Ovary (tissue), 9 donors: Measurements from ENCODE around the gene RDX. TPM values are rescaled to one million over a fixed set of nuclear protein-coding genes. Genes with fewer than 3 reads are reported as not detected.
"Not testable (repeated sequence)": the region's sequence is repeated elsewhere in the genome, so short reads cannot be mapped to it uniquely, and the experiment has no call there.

ENCODE experiments used
- DNase-seq, 5 donors: peaks; one replicate each; pipeline ENCODE4 v3.0.0-alpha.2; 2019 to 2020
- H3K27ac ChIP-seq, 2 donors: fragments of 200-600 bp; one replicate each; pipeline versions ENCODE4 v1.5.1 to v1.8.0; 2019 to 2022
- H3K27me3 ChIP-seq: fragments of 200-600 bp; one replicate; pipeline ENCODE4 v1.8.0; 2022
- H3K36me3 ChIP-seq: fragments of 200-600 bp; sonication (generic); one replicate; pipeline ENCODE4 v1.5.1; 2019
- H3K4me1 ChIP-seq: one replicate; pipeline ENCODE4 v1.8.1; 2013; ENCODE audit warnings: mild to moderate bottlenecking, moderate library complexity; ENCODE audit not compliant: insufficient read depth
- H3K4me3 ChIP-seq: fragments of 200-600 bp; sonication (generic); one replicate; pipeline ENCODE4 v1.5.1; 2017
- H3K9me3 ChIP-seq, 2 donors: fragments of 200-600 bp in 1 of 2; sonication (generic) in 1 of 2; one replicate each; pipeline versions ENCODE4 v1.5.1 to v1.8.1; 2013 to 2019; ENCODE audit warnings: mild to moderate bottlenecking in 1 of 2, moderate library complexity in 1 of 2
- CTCF ChIP-seq, 3 donors: fragments of 450-650 bp in 2 of 3; fragments of 200-600 bp in 1 of 3; IDR thresholded peaks; one replicate each; pipeline versions ENCODE4 v1.5.1 to v1.8.0; 2016 to 2022; ENCODE audit warnings: antibody characterized with exemption in 3 of 3, mild to moderate bottlenecking in 1 of 3
- EP300 ChIP-seq: sonication (generic); formaldehyde crosslinking; IDR thresholded peaks from one replicate; pipeline ENCODE4 v1.6.1; 2017; ENCODE audit warnings: antibody characterized with exemption
- POLR2A ChIP-seq: fragments of 450-650 bp; IDR thresholded peaks from one replicate; pipeline ENCODE4 v1.6.1; 2017; ENCODE audit warnings: antibody characterized with exemption, mild to moderate bottlenecking, moderate library complexity
- WGBS, 3 donors: extraction: QIAGEN DNeasy Blood & Tissue Kit in 1 of 3; methylation state at CpG; one replicate each; pipeline versions ENCODE4 v1.1.5 to v1.1.7; 2013 to 2017; 5-methylcytosine and 5-hydroxymethylcytosine counted together
- intact Hi-C, 4 donors: fragments of 100-400 bp; cut with DNase I; formaldehyde crosslinking; loops; one replicate each; pipeline versions ENCODE4 v1.11.0 to v1.15.1; 2022 to 2023
- polyA plus RNA-seq, 2 donors: library from polyadenylated mRNA; stranded (reverse); fragments of 200-250 nt in 1 of 2; fragments of 350-450 nt in 1 of 2; fragmentation: Illumina TruSeq in 1 of 2; extraction: RNeasy Lipid Tissue Mini Kit (QIAGEN cat#74804) in 1 of 2; gene quantifications; one replicate each; pipeline ENCODE4 v1.2.3, GENCODE V29; 2013 to 2014
- total RNA-seq, 7 donors: library from RNA; depleted of rRNA in 2 of 7; stranded (reverse); fragments of >200 nt in 2 of 7; fragmentation: NEBNext Ultra II Directional in 3 of 7; extraction: Animal tissue kit (Norgen Biotek cat#: 25700) in 3 of 7; gene quantifications; one replicate each; pipeline versions ENCODE4 v1.1.0 to v1.2.4, GENCODE V29; 2016 to 2023
- donor health status: DM: no; HTN: no; CAD: no; lungs with moderate emphysema.
- donor health status: DM: no; HTN: no; CAD: no.
- donor health status: Bipolar disorder and iron deficiency.
- donor health status: DM: yes; HTN: yes; CAD: no.
- donor health status: DM: no; HTN: no; CAD: no.
- donor health status: DM: yes; HTN: yes; CAD: no.

The RDX gene
- total and polyA plus RNA-seq, 9 donors: 40.0 to 175 (median 126) TPM

- DNase-seq: no peak
- intact Hi-C loops: no loop called here
- 93 to 98% (median 95%) methylated on average over 1 of the region's 1 CpG for WGBS, 3 donors
- no peaks in the 10 kb centered on the region for H3K9me3 ChIP-seq
- H3K4me3 ChIP-seq: no peak overlapping the region
- no peak for TF ChIP-seq EP300
- TF ChIP-seq CTCF (IDR thresholded peaks at IDR 0.05): no peak
- TF ChIP-seq POLR2A: no peak
- no peak overlapping the region for H3K27ac ChIP-seq
- no peaks in the 10 kb centered on the region for H3K36me3 ChIP-seq
- H3K4me1 ChIP-seq: peaks cover 21% of the 10 kb centered on the region
- no peaks in the 10 kb centered on the region for H3K27me3 ChIP-seq
Observed at GRCh38 chr11:110287537-110287936, 8.9 kb downstream of the RDX start.

- H3K36me3 ChIP-seq: no peaks in the 10 kb centered on the region
- H3K27me3 ChIP-seq: no peaks in the 10 kb centered on the region
- H3K4me3 ChIP-seq: no peak overlapping the region
- H3K4me1 ChIP-seq: peaks cover 16% of the 10 kb centered on the region
- TF ChIP-seq EP300: no peak
- WGBS, 3 donors: 37 to 63% (median 38%) methylated on average over 4 of the region's 4 CpGs
- intact Hi-C loops: no loop called here
- H3K27ac ChIP-seq: no peak overlapping the region
- H3K9me3 ChIP-seq: no peaks in the 10 kb centered on the region
- DNase-seq: no peak
Observed at GRCh38 chr11:110286298-110287040, 9.9 kb downstream of the RDX start.

GRCh38 chr11:110283862-110284261, 12.6 kb downstream of the RDX start:
- 50 to 67% (median 63%) methylated on average over 4 of the region's 4 CpGs for WGBS, 3 donors
- Histone ChIP-seq H3K4me3 (no peak overlapping the region), H3K4me1 (peaks cover 12% of the 10 kb centered on the region)

DNA sequence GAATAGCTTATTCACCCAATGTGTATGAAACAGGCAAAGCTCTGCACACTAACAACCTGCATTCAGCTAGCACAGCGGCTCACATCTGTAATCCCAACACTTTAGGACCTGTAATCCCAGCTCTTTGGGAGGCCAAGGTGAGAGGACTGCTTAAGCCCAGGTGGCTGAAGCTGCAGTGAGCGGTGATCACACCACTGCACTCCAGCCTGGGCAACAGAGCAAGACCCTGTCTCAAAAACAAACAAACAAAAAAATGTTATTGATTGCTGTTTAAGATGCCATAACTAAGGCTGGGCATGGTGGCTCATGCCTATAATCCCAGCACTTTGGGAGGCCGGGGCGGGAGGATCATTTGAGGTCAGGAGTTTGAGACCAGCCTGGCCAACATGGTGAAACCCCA, 15.8 kb downstream of the RDX start:
- H3K9me3 ChIP-seq, H3K27me3 ChIP-seq, H3K4me3 ChIP-seq, intact Hi-C loops, DNase-seq, H3K36me3 ChIP-seq, H3K4me1 ChIP-seq, H3K27ac ChIP-seq: not testable (repeated sequence)
- 96 to 98% (median 97%) methylated on average over 4 of the region's 4 CpGs for WGBS, 3 donors

More at GRCh38 chr11:110283862-110284261, 12.6 kb downstream of the RDX start:
- H3K27me3 ChIP-seq: no peaks in the 10 kb centered on the region
- H3K9me3 ChIP-seq: no peaks in the 10 kb centered on the region
- no peaks in the 10 kb centered on the region for H3K36me3 ChIP-seq
- TF ChIP-seq POLR2A (no peak), CTCF (IDR thresholded peaks at IDR 0.05) (no peak)
- DNase-seq: no peak
- intact Hi-C loops: no loop called here
- no peak overlapping the region for H3K27ac ChIP-seq

DNA sequence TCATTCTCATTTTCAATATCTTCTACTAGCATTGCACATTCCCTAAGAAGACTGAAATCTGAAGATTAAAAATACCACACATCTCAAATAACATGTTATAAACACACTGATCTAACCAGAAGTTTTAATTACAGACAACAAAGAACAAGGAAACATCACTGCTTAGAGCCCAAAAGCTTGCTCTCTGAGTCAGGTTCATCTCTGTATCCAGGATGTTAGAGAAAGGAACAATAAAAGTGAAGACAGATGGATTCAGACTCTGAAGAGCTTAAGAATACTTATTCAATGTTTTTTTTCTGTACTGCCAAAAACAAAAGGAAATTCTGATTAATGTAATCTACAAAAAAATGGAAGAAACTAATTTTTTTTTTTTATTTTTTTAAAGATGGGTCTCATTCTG, 16.5 kb downstream of the RDX start:
- Histone ChIP-seq H3K27me3 (no peaks in the 10 kb centered on the region), H3K27ac (no peak overlapping the region), H3K4me3 (no peak overlapping the region), H3K36me3 (no peaks in the 10 kb centered on the region), H3K9me3 (no peaks in the 10 kb centered on the region), H3K4me1 (peaks cover 2% of the 10 kb centered on the region)
- intact Hi-C loops: no loop called here
- DNase-seq: no peak
- no peak for TF ChIP-seq POLR2A
- no peak for TF ChIP-seq CTCF (IDR thresholded peaks at IDR 0.05)
- no peak for TF ChIP-seq EP300
